ENCODE data around the gene SERPINA5.

DNA sequence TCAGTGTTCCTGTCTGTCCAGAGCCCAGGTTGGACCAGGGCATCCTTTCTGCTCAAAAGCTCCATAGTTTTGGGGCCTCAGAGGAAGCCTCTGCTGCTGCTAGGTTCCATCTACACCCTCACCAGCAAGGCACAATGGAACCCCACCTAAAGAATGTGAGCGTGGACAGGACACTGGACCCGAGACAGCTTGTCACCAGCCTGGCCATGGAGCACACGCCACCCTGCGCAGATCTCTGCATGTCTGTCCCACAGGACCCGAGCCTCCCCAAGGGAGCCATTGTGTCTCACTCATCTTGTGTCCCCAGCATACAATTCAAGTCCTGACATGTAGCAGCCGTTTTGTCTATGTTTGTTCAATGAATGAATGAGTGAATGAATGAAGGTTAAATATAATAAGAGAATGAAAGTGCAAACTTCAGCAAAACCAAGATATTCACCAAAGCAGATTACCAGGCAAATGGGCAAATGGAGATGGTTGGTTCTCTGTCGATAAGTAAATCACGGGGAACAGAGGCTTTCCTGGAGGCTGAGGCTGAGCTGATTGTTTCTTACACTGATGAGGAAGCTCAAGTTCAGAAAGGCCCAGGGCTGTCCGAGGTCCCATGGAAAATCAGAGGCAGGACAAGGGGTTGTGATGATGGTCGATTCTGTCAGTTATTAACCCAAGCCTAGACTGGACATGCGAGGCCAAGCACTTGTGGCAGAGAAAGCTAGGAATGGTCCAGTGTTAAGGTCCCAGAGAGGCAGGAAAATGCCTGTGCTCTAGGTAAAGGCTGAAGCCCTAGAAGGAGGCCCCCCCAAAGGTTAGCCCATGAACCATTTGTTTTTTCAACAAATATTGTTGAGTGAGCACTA lies 58.0 kb downstream of the SERPINA5 start:
- TF ChIP-seq, protein P1, sequence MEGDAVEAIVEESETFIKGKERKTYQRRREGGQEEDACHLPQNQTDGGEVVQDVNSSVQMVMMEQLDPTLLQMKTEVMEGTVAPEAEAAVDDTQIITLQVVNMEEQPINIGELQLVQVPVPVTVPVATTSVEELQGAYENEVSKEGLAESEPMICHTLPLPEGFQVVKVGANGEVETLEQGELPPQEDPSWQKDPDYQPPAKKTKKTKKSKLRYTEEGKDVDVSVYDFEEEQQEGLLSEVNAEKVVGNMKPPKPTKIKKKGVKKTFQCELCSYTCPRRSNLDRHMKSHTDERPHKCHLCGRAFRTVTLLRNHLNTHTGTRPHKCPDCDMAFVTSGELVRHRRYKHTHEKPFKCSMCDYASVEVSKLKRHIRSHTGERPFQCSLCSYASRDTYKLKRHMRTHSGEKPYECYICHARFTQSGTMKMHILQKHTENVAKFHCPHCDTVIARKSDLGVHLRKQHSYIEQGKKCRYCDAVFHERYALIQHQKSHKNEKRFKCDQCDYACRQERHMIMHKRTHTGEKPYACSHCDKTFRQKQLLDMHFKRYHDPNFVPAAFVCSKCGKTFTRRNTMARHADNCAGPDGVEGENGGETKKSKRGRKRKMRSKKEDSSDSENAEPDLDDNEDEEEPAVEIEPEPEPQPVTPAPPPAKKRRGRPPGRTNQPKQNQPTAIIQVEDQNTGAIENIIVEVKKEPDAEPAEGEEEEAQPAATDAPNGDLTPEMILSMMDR (IDR thresholded peaks at IDR 0.05) = no peak
- no peak for TF ChIP-seq POLR2A (IDR thresholded peaks at IDR 0.05; ENCODE audit: low read depth)
- TF ChIP-seq EP300 (IDR thresholded peaks at IDR 0.05) = no peak
- no peak for TF ChIP-seq POLR2AphosphoS5 (IDR thresholded peaks at IDR 0.05)
